ENCODE measurements around the gene ELAVL1.
"Not testable (repeated sequence)": the region's sequence is repeated elsewhere in the genome, so short reads cannot be mapped to it uniquely, and the experiment has no call there.

Gene ELAVL1

GRCh38 chr19:7924651-7925170 is 80.7 kb downstream of the ELAVL1 start:
- DNase-seq (ENCODE audit: insufficient read length): no peak
- TF ChIP-seq POLR2AphosphoS5 (IDR thresholded peaks at IDR 0.05; ENCODE audit: low read depth, low read length) (no peak), POLR2A (IDR thresholded peaks at IDR 0.05; ENCODE audit: low read depth, low read length) (no peak), TAF1 (IDR thresholded peaks at IDR 0.05; ENCODE audit: borderline replicate concordance, low read depth, low read length) (no peak)
- FAIRE-seq: no peak

DNA sequence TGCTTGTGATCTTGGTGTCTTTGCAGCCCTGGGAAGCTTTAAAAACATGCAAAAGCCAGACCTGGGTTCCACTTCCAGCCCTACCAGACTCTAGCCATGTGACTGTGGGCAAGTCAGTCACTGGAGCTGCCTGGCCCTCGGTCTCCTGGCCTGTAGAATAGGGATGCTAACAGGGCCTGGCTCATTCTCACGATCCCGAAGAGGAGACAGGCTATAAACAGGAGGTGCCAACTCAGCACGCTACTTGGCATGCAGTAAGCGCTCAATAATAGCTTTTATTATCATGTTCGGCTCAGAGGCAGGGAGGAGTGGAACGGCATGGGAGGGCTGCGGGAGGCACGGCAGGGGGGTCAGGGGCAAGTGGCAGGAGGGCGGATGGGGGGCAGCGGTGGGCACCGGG is 81.2 kb downstream of the ELAVL1 start:
- FAIRE-seq (no peak), DNase-seq (ENCODE audit: insufficient read length) (no peak)
- no peak for TF ChIP-seq POLR2AphosphoS5 (IDR thresholded peaks at IDR 0.05; ENCODE audit: low read depth, low read length)
- no peak for TF ChIP-seq POLR2A (IDR thresholded peaks at IDR 0.05; ENCODE audit: low read depth, low read length)

GRCh38 chr19:7923295-7924191 is 81.9 kb downstream of the ELAVL1 start:
- FAIRE-seq (no peak), DNase-seq (ENCODE audit: insufficient read length) (no peak)
- TF ChIP-seq TAF1 (IDR thresholded peaks at IDR 0.05; ENCODE audit: borderline replicate concordance, low read depth, low read length): no peak
- no peak for TF ChIP-seq POLR2A (IDR thresholded peaks at IDR 0.05; ENCODE audit: low read depth, low read length)
- TF ChIP-seq POLR2AphosphoS5 (IDR thresholded peaks at IDR 0.05; ENCODE audit: low read depth, low read length): no peak

- DNase-seq (ENCODE audit: insufficient read length): no peak
- no peak for FAIRE-seq
- TF ChIP-seq POLR2AphosphoS5 (IDR thresholded peaks at IDR 0.05; ENCODE audit: low read depth, low read length): no peak
- no peak for TF ChIP-seq POLR2A (IDR thresholded peaks at IDR 0.05; ENCODE audit: low read depth, low read length)
- TF ChIP-seq TAF1 (IDR thresholded peaks at IDR 0.05; ENCODE audit: borderline replicate concordance, low read depth, low read length): no peak
Measured at GRCh38 chr19:7922836-7923195, 82.6 kb downstream of the ELAVL1 start.

DNA sequence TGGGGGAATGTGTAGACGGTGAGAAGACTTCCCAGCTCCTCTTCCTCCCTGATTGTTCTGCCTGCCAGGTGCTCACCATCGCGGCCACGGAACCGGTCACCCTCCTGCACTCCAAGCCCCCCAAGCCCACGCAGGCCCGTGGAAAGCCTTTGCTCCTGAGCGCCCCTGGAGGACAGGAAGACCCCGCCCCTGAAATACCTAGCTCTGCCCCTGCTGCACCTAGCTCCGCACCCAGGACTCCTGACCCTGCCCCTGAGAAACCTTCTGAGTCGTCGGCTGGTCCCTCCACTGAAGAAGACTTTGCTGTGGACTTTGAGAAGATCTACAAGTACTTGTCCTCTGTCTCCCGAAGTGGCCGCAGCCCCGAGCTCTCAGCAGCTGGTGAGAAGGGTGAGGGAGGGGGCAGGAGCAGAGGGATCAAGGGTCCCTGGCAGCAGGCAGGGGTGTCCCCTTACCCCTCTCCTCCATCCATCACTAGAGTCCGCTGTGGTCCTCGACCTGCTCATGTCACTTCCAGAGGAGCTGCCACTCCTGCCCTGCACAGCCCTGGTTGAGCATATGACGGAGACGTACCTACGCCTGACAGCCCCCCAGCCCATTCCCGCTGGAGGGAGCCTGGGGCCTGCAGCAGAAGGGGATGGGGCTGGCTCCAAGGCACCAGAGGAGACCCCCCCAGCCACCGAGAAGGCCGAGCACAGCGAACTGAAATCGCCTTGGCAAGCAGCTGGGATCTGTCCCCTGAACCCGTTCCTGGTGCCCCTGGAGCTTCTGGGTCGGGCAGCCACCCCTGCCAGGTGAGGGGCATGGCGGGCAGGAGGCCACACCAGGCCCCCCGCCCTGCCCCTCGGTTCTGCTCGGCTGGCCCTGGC is 83.2 kb downstream of the ELAVL1 start:
- DNase-seq (ENCODE audit: insufficient read length) (no peak), FAIRE-seq (no peak)
- no peak for TF ChIP-seq POLR2AphosphoS5 (IDR thresholded peaks at IDR 0.05; ENCODE audit: low read depth, low read length)
- no peak for TF ChIP-seq POLR2A (IDR thresholded peaks at IDR 0.05; ENCODE audit: low read depth, low read length)
- no peak for TF ChIP-seq TAF1 (IDR thresholded peaks at IDR 0.05; ENCODE audit: borderline replicate concordance, low read depth, low read length)

DNA sequence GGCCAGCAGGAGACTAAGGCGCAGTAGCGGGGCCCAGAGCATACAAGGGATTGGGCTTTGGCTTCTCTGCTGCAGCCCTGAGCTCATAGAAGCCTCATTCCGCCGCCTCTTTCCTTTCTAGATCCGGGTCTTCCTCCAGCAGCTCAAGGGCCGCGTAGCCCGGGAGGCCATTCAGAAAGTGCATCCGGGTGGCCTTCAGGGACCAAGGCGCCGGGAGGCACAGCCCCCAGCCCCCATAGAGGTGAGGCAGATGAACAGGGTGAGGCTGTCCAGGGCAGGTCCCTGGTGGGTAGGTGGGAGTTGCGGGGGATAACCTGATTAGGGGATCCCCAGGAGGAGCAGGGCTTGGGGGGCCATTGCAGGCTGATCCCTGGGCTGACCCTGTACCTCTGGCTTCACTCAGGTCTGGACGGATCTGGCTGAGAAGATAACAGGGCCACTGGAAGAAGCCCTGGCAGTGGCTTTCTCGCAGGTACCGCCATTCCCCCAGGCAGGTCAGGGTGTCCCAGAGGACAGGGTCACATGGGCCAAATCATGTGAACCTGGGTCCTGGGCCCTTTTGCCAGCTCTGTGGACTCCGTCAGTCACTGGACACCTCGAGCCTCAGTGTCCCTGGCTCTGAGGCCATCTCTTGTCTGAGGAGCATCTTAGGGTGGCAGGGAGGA is 84.0 kb downstream of the ELAVL1 start:
- no peak for FAIRE-seq
- no peak for DNase-seq (ENCODE audit: insufficient read length)
- no peak for TF ChIP-seq TAF1 (IDR thresholded peaks at IDR 0.05; ENCODE audit: borderline replicate concordance, low read depth, low read length)
- TF ChIP-seq POLR2A (IDR thresholded peaks at IDR 0.05; ENCODE audit: low read depth, low read length): no peak
- no peak for TF ChIP-seq POLR2AphosphoS5 (IDR thresholded peaks at IDR 0.05; ENCODE audit: low read depth, low read length)

DNA sequence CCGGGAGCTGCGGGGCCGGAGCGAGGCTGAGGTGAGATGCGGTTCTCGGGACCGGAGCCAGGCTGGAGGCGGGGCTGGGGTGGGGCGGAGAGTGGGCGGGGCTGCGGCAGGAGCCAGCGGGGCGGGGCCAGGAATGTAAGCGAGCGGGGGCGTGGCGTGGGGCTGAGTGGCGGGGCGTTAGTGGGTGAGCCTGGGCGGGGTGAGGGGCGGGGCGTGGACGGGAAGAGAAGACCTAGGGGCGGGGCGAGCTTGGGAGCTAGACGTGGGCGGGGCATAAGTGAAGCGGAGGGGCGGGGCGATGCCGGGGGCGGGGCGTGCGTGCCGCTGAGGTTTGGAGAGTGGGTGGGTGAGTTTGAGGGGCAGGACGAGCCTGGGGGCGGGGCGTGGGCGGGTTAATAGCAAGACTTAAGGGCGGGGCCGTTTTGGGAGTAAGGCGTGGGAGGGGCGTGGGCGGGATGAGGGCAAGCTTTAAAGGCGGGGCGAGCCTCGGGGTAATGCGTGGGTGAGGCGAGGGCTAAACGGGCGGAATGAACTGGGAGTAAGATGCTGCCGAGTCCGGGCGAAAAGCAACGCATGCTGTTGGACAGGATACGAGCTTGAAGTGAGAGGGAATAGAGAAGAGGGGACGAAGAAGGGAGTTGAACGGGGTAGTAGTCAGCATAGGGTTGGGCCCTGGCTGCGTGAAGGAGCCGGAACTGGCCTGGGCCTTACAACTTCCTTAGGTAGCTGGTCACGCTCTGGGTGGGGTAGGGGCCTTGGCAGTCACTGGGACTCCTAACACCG is 84.7 kb downstream of the ELAVL1 start:
- peak; percentile 96 for FAIRE-seq
- peak; percentile 86 for DNase-seq (ENCODE audit: insufficient read length)
- TF ChIP-seq TAF1 (IDR thresholded peaks at IDR 0.05; ENCODE audit: borderline replicate concordance, low read depth, low read length) (no peak), POLR2AphosphoS5 (IDR thresholded peaks at IDR 0.05; ENCODE audit: low read depth, low read length) (no peak), POLR2A (IDR thresholded peaks at IDR 0.05; ENCODE audit: low read depth, low read length) (no peak)

- FAIRE-seq (no peak), DNase-seq (ENCODE audit: insufficient read length) (peak; percentile 93)
- TF ChIP-seq POLR2A (IDR thresholded peaks at IDR 0.05; ENCODE audit: low read depth, low read length) (peak; percentile 57; the same call in 1 of the 2 replicates), POLR2AphosphoS5 (IDR thresholded peaks at IDR 0.05; ENCODE audit: low read depth, low read length) (no peak)
Measured at GRCh38 chr19:7919610-7920518, 85.6 kb downstream of the ELAVL1 start, which contains the start of gene SNAPC2. Gene SNAPC2, plus strand, starts transcription at chr19:7920338. Its CDS starts 29 bp downstream, at chr19:7920367.

DNA sequence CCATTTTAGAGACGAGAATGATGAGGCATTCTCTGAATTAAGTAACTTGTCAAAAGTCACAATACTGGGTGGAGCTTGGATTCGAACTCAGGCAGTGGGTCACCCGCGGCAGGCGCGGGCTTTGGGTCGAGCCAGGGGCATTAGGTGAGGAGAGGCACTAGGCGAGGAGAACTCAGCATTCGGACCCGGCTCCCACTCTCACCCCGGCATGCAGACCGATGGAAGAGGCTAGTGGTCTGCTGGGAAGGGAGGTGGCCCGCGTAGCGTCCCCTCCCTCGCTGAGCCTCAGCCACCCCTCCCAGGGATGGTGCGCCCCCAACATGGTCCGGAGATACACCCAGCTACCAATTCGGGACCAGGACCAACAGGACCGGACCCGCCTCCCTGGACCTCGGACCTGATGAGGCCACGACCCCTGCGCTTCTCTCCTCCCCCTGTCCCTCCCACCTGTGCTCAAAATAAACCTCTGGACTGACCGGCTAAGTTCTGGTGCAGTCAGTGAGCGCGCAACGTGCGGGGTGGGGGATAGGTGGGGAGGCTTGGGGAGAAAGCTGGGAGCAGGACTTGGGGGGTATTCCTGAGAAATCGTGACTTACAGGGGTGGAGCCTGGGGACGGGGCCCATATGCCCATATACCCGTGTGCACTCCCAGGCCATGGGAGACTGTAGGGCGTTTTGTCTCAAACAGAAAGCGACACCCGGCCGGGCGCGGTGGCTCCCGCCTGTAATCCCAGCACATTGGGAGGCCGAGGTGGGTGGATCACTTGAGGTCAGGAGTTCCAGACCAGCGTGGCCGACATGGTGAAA is 86.6 kb downstream of the ELAVL1 start:
- TF ChIP-seq POLR2AphosphoS5 (IDR thresholded peaks at IDR 0.05; ENCODE audit: low read depth, low read length) (no peak), TAF1 (IDR thresholded peaks at IDR 0.05; ENCODE audit: borderline replicate concordance, low read depth, low read length) (no peak), POLR2A (IDR thresholded peaks at IDR 0.05; ENCODE audit: low read depth, low read length) (no peak)
- DNase-seq (ENCODE audit: insufficient read length) (no peak), FAIRE-seq (no peak)

GRCh38 chr19:7918062-7918614 is 87.3 kb downstream of the ELAVL1 start:
- FAIRE-seq; DNase-seq (ENCODE audit: insufficient read length): not testable (repeated sequence)

Measured in GM12892 (cell line).